Activated T-helper 2 cell treated with anti-CD3 and anti-CD28 coated beads, Interferon-gamma antibody, Interleukin-2, Interleukin-4, amounts not matched to agents 10 μg/mL and 5 μg/mL and 100 μg/mL, durations not matched to agents 14 hours and 24 hours and 36 hours (primary cell): ENCODE measurements around the gene CDH4. TPM values are rescaled to one million over a fixed set of nuclear protein-coding genes. Genes with fewer than 3 reads are reported as not detected.
"Not testable (repeated sequence)": the region's sequence is repeated elsewhere in the genome, so short reads cannot be mapped to it uniquely, and the experiment has no call there.

Experiments used
- DNase-seq: peaks from one replicate; pipeline ENCODE4 v3.0.0; 2021; ENCODE audit warnings: low spot score
- H3K27ac Mint-ChIP-seq: one replicate; pipeline ENCODE4 v1.8.0; 2021; ENCODE audit warnings: mixed read lengths
- H3K27me3 Mint-ChIP-seq: one replicate; pipeline ENCODE4 v1.8.0; 2021; ENCODE audit warnings: low read depth, mixed read lengths
- H3K36me3 Mint-ChIP-seq: one replicate; pipeline ENCODE4 v1.8.0; 2021; ENCODE audit warnings: low read depth, mixed read lengths
- H3K4me1 Mint-ChIP-seq: one replicate; pipeline ENCODE4 v1.8.0; 2021; ENCODE audit warnings: low read depth, mixed read lengths
- H3K4me3 Mint-ChIP-seq: one replicate; pipeline ENCODE4 v1.8.0; 2021; ENCODE audit warnings: low read depth, mild to moderate bottlenecking, moderate library complexity, mixed read lengths
- H3K9me3 Mint-ChIP-seq: one replicate; pipeline ENCODE4 v1.8.0; 2021; ENCODE audit warnings: mixed read lengths
- intact Hi-C: fragments of 100-400 bp; cut with micrococcal nuclease; formaldehyde crosslinking; loops from one replicate; pipeline ENCODE4 v1.15.1; 2023
- total RNA-seq: library from RNA; stranded (reverse); gene quantifications from 2 replicates; pipeline ENCODE4 v1.2.3, GENCODE V29; 2022

CDH4 gene
- total RNA-seq, 1 donor from 2014 or later = not detected

DNA sequence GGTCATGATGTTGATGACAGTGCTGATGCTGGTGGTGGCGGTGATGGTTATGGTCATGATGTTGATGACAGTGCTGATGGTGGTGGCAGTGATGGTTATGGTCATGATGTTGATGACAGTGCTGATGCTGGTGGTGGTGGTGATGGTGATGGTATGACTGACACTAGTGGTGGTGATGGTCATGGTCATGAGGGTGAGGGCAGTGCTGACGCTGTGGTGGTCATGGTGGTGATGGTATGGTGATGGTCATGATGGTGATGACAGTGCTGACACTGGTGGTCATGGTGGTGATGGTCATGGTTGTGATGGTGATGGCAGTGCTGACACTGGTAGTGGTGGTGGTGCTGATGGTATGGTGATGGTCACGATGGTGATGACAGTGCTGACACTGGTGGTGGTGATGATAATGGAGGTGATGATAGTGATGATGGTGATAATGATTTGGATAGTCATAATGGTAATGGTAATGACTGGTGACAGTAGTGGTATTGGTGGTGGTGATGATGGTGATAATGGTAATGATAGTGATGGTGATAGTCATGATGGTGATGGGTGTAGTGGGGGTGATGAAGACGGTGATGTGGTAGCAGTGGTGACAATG, 206.2 kb downstream of the CDH4 start:
- no peak for DNase-seq
- H3K4me1 Mint-ChIP-seq = no peaks in the 10 kb centered on the region
- H3K27ac Mint-ChIP-seq = no peak overlapping the region
- no peak overlapping the region for H3K4me3 Mint-ChIP-seq
- intact Hi-C loops = no loop called here
- H3K36me3 Mint-ChIP-seq = no peaks in the 10 kb centered on the region
- H3K9me3 Mint-ChIP-seq = peaks cover 5% of the 10 kb centered on the region
- no peaks in the 10 kb centered on the region for H3K27me3 Mint-ChIP-seq

DNA sequence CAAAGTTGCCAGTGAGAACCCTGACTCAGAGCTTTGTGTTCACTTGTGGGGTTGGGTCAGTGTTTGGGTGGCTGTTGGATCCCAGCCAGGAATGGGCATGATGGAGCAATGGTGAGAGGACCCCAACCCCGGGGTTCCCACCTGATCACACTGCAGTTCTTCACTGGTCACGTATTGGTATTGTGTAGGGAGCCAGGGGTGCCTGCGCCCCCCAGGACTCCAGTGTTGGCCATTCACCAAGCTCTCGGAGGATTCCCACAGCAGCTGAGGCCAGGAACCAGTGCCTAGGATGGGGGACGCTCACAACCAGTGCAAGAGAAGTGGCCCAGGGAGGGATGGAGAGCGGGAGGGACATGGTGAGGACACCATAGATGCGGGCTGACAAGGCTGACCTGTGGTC, 207.2 kb downstream of the CDH4 start:
- Mint-ChIP-seq H3K4me3 (no peak overlapping the region), H3K9me3 (peaks cover 5% of the 10 kb centered on the region), H3K27me3 (no peaks in the 10 kb centered on the region), H3K36me3 (no peaks in the 10 kb centered on the region), H3K27ac (no peak overlapping the region), H3K4me1 (no peaks in the 10 kb centered on the region)
- no peak for DNase-seq
- intact Hi-C loops = no loop called here

GRCh38 chr20:61459705-61460104, 207.6 kb downstream of the CDH4 start:
- H3K27me3 Mint-ChIP-seq = no peaks in the 10 kb centered on the region
- H3K27ac Mint-ChIP-seq = no peak overlapping the region
- no peak for DNase-seq
- H3K4me3 Mint-ChIP-seq = no peak overlapping the region
- intact Hi-C loops = no loop called here
- peaks cover 5% of the 10 kb centered on the region for H3K9me3 Mint-ChIP-seq
- H3K4me1 Mint-ChIP-seq = no peaks in the 10 kb centered on the region
- H3K36me3 Mint-ChIP-seq = no peaks in the 10 kb centered on the region

DNA sequence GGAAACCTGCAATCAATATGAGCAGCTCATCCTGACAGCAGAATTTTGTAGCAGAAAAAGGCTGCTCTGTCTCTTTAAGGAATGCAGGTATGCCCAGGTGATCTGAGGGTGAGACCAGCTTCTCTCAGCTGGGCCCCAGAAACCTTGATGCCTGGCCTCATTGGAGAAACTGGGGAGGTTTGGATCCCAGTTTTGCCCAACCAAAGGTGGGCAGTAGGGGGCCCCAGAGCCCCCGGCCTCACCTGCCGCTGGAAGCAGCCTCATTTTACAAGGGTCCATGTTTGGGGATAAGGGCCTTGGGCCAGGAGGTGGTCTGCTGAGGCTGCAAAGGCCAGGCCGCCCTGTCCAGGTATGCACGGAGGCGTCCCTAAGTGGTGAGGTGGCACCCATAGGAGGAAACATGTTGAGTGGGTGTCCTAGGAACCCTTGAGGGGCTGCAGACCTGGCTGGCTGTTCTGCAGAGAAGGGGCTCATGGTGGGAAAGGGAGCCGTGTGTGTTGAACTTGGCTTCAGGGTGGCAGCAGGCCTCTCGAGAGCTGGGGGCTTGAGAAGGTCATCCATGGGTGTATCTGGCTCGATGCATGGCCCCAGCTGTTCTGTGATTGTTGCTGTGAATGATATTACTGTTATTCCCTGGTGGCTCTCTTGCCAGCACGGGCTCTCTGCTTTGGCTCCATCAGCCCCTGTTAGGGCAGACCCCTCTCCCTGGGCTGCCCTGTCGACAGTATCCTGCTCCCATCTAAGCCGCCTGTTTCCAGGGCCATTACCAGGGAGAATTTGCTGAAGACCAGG, 208.4 kb downstream of the CDH4 start:
- DNase-seq = no peak
- intact Hi-C loops = no loop called here
- Mint-ChIP-seq H3K9me3 (peaks cover 5% of the 10 kb centered on the region), H3K36me3 (no peaks in the 10 kb centered on the region), H3K27me3 (no peaks in the 10 kb centered on the region), H3K27ac (no peak overlapping the region), H3K4me1 (no peaks in the 10 kb centered on the region), H3K4me3 (no peak overlapping the region)

- Mint-ChIP-seq H3K4me3 (no peak overlapping the region), H3K27ac (no peak overlapping the region), H3K36me3 (no peaks in the 10 kb centered on the region), H3K27me3 (no peaks in the 10 kb centered on the region), H3K4me1 (no peaks in the 10 kb centered on the region), H3K9me3 (no peaks in the 10 kb centered on the region)
- no peak for DNase-seq
- intact Hi-C loops = no loop called here
These were observed 209.4 kb downstream of the CDH4 start for GRCh38 chr20:61461461-61461860.

DNA sequence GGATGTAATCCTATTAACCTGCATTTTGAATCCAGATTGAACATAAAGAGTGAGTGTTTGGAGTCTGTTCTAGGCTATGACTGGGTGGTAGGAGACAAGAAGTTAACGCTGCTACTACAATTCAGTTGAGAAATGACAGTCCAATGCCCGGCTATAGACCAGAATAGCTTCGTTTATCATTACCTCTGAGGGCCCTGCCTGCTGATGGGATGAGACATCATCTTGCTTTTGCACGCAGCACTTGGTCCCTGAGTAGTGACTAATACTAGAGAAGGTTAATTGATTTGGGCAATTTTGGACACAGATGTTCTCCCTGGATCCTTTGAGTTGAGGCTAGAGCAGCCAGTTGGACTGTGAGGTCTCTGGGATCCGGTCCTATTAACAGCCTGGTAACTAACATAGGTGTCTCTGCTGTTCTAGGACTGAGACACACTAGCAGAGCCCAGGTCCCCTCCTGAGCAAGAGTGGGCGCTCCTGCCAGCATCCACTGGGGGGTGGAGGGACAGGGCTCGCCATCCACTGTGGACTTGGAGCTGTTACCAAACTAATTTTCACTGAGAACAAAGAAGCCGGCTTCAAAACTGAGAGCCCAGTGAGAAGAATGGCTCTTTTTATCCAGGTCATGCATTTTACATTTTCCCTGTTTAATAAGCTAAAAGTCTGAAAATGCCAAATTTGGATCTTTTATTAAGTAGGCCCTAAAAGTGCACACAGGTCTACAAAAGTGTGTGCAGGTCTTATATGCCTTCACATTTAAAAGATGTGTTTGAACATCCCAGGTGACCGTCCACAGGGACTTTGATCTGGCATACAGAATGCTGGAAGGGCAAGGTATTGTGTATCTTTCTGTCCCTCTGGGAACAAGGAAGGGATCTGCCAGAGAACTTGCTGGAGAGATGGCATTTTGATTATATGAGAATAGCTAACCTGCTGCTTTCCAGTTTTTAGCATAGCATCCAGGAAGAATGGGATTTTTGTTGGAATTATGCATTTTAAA, 212.5 kb downstream of the CDH4 start:
- intact Hi-C loops = no loop called here
- H3K36me3 Mint-ChIP-seq = no peaks in the 10 kb centered on the region

GRCh38 chr20:61475729-61476128, 223.7 kb downstream of the CDH4 start:
- DNase-seq = no peak
- no peak overlapping the region for H3K4me3 Mint-ChIP-seq
- intact Hi-C loops = no loop called here
- H3K4me1 Mint-ChIP-seq = no peaks in the 10 kb centered on the region
- H3K27me3 Mint-ChIP-seq = no peaks in the 10 kb centered on the region
- peaks cover 17% of the 10 kb centered on the region for H3K9me3 Mint-ChIP-seq
- H3K36me3 Mint-ChIP-seq = no peaks in the 10 kb centered on the region
- no peak overlapping the region for H3K27ac Mint-ChIP-seq

More for the DNA sequence above, 212.5 kb downstream of the CDH4 start:
- no peak overlapping the region for H3K27ac Mint-ChIP-seq
- no peak for DNase-seq
- H3K4me3 Mint-ChIP-seq = no peak overlapping the region
- H3K4me1 Mint-ChIP-seq = no peaks in the 10 kb centered on the region
- H3K27me3 Mint-ChIP-seq = no peaks in the 10 kb centered on the region
- H3K9me3 Mint-ChIP-seq = no peaks in the 10 kb centered on the region

- intact Hi-C loops = no loop called here
- H3K4me3 Mint-ChIP-seq = no peak overlapping the region
- no peak overlapping the region for H3K27ac Mint-ChIP-seq
- no peaks in the 10 kb centered on the region for H3K27me3 Mint-ChIP-seq
- no peak for DNase-seq
- H3K36me3 Mint-ChIP-seq = no peaks in the 10 kb centered on the region
- no peaks in the 10 kb centered on the region for H3K4me1 Mint-ChIP-seq
- peaks cover 17% of the 10 kb centered on the region for H3K9me3 Mint-ChIP-seq
These were observed 224.9 kb downstream of the CDH4 start for GRCh38 chr20:61476956-61477355.

- Mint-ChIP-seq H3K4me3 (no peak overlapping the region), H3K27ac (no peak overlapping the region), H3K4me1 (no peaks in the 10 kb centered on the region), H3K9me3 (peaks cover 12% of the 10 kb centered on the region), H3K36me3 (no peaks in the 10 kb centered on the region), H3K27me3 (no peaks in the 10 kb centered on the region)
- intact Hi-C loops = no loop called here
- no peak for DNase-seq
These were observed 225.4 kb downstream of the CDH4 start for GRCh38 chr20:61477451-61477861.

DNA sequence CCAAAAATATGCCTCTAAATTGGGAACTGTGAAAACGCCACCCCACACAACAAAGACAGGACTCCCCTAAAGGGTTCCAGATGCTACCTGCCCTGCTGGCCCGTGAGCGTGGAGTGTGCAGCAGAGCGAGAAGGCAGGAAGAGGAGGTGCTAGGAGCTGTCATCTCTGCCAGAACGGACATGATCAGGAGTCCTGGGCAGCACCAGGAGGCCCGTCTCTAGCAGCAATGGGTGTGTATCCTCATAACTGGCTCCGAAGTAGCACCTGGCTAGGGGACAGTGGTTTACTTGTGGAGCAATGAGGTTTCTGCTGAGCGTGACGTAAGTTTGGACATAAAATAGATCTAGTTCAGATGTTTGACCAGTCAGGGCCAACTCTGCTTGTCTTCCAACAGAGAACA, 226.0 kb downstream of the CDH4 start:
- intact Hi-C loops = no loop called here
- Mint-ChIP-seq H3K4me3 (no peak overlapping the region), H3K27ac (no peak overlapping the region), H3K9me3 (peaks cover 12% of the 10 kb centered on the region), H3K4me1 (no peaks in the 10 kb centered on the region), H3K36me3 (no peaks in the 10 kb centered on the region), H3K27me3 (no peaks in the 10 kb centered on the region)
- DNase-seq = no peak

GRCh38 chr20:61478611-61479305, 226.7 kb downstream of the CDH4 start:
- Mint-ChIP-seq H3K27ac (no peak overlapping the region), H3K36me3 (no peaks in the 10 kb centered on the region), H3K27me3 (no peaks in the 10 kb centered on the region), H3K9me3 (peaks cover 12% of the 10 kb centered on the region), H3K4me1 (no peaks in the 10 kb centered on the region), H3K4me3 (no peak overlapping the region)
- no peak for DNase-seq
- intact Hi-C loops = no loop called here

DNA sequence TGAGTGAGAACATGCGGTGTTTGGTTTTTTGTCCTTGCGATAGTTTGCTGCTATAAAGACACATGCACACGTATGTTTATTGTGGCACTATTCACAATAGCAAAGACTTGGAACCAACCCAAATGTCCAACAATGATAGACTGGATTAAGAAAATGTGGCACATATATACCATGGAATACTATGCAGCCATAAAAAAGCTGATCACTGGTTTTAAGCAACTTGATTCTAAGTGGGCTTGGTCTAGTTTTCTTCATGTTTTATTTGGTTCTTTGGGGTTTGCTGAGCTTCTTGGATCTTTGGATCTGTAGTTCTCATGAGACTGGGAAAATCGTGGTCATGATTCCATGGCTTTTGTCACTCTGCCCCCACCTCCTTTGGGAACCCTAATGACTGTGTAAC, 227.4 kb downstream of the CDH4 start:
- H3K4me1 Mint-ChIP-seq, H3K27ac Mint-ChIP-seq, intact Hi-C loops, H3K27me3 Mint-ChIP-seq, H3K4me3 Mint-ChIP-seq, DNase-seq, H3K36me3 Mint-ChIP-seq: not testable (repeated sequence)
- peaks cover 15% of the 10 kb centered on the region for H3K9me3 Mint-ChIP-seq
